Activated T-helper 2 cell treated with anti-CD3 and anti-CD28 coated beads, Interferon-gamma antibody, Interleukin-2, Interleukin-4, amounts not matched to agents 10 μg/mL and 5 μg/mL and 100 μg/mL, durations not matched to agents 14 hours and 24 hours and 36 hours (primary cell): ENCODE measurements around the gene RASSF8. TPM values are rescaled to one million over a fixed set of nuclear protein-coding genes. Genes with fewer than 3 reads are reported as not detected.

ENCODE experiments used
- DNase-seq: peaks from one replicate; pipeline ENCODE4 v3.0.0; 2021; ENCODE audit warnings: low spot score
- H3K27ac Mint-ChIP-seq: one replicate; pipeline ENCODE4 v1.8.0; 2021; ENCODE audit warnings: mixed read lengths
- H3K27me3 Mint-ChIP-seq: one replicate; pipeline ENCODE4 v1.8.0; 2021; ENCODE audit warnings: low read depth, mixed read lengths
- H3K36me3 Mint-ChIP-seq: one replicate; pipeline ENCODE4 v1.8.0; 2021; ENCODE audit warnings: low read depth, mixed read lengths
- H3K4me1 Mint-ChIP-seq: one replicate; pipeline ENCODE4 v1.8.0; 2021; ENCODE audit warnings: low read depth, mixed read lengths
- H3K4me3 Mint-ChIP-seq: one replicate; pipeline ENCODE4 v1.8.0; 2021; ENCODE audit warnings: low read depth, mild to moderate bottlenecking, moderate library complexity, mixed read lengths
- H3K9me3 Mint-ChIP-seq: one replicate; pipeline ENCODE4 v1.8.0; 2021; ENCODE audit warnings: mixed read lengths
- intact Hi-C: fragments of 100-400 bp; cut with micrococcal nuclease; formaldehyde crosslinking; loops from one replicate; pipeline ENCODE4 v1.15.1; 2023
- total RNA-seq: library from RNA; stranded (reverse); gene quantifications from 2 replicates; pipeline ENCODE4 v1.2.3, GENCODE V29; 2022

Gene RASSF8
- total RNA-seq, 1 donor from 2014 or later = 0.16 TPM

GRCh38 chr12:26003065-26003464, 44.6 kb downstream of the RASSF8 start:
- H3K36me3 Mint-ChIP-seq = no peaks in the 10 kb centered on the region
- H3K4me1 Mint-ChIP-seq = no peaks in the 10 kb centered on the region
- DNase-seq = no peak
- peaks cover 5% of the 10 kb centered on the region for H3K9me3 Mint-ChIP-seq
- H3K27ac Mint-ChIP-seq = no peak overlapping the region
- no peaks in the 10 kb centered on the region for H3K27me3 Mint-ChIP-seq
- no peak overlapping the region for H3K4me3 Mint-ChIP-seq
- intact Hi-C loops = no loop called here

- H3K36me3 Mint-ChIP-seq = no peaks in the 10 kb centered on the region
- no peaks in the 10 kb centered on the region for H3K27me3 Mint-ChIP-seq
- intact Hi-C loops = no loop called here
- H3K4me1 Mint-ChIP-seq = no peaks in the 10 kb centered on the region
- H3K27ac Mint-ChIP-seq = no peak overlapping the region
- DNase-seq = no peak
- no peak overlapping the region for H3K4me3 Mint-ChIP-seq
- H3K9me3 Mint-ChIP-seq = peaks cover 5% of the 10 kb centered on the region
These were observed 49.1 kb downstream of the RASSF8 start for GRCh38 chr12:26007566-26007965.

GRCh38 chr12:26009593-26009992, 51.1 kb downstream of the RASSF8 start:
- intact Hi-C loops = no loop called here
- H3K27ac Mint-ChIP-seq = no peak overlapping the region

GRCh38 chr12:26010293-26010821, 51.9 kb downstream of the RASSF8 start:
- Mint-ChIP-seq H3K27me3 (no peaks in the 10 kb centered on the region), H3K4me1 (no peaks in the 10 kb centered on the region), H3K27ac (no peak overlapping the region), H3K9me3 (no peaks in the 10 kb centered on the region), H3K4me3 (no peak overlapping the region), H3K36me3 (no peaks in the 10 kb centered on the region)
- intact Hi-C loops = no loop called here
- DNase-seq = no peak

More at GRCh38 chr12:26009593-26009992, 51.1 kb downstream of the RASSF8 start:
- DNase-seq = no peak
- H3K36me3 Mint-ChIP-seq = no peaks in the 10 kb centered on the region
- no peaks in the 10 kb centered on the region for H3K27me3 Mint-ChIP-seq
- no peak overlapping the region for H3K4me3 Mint-ChIP-seq
- no peaks in the 10 kb centered on the region for H3K9me3 Mint-ChIP-seq
- no peaks in the 10 kb centered on the region for H3K4me1 Mint-ChIP-seq

GRCh38 chr12:26011099-26011498, 52.6 kb downstream of the RASSF8 start:
- Mint-ChIP-seq H3K4me3 (no peak overlapping the region), H3K36me3 (no peaks in the 10 kb centered on the region), H3K27me3 (peaks cover 2% of the 10 kb centered on the region), H3K27ac (no peak overlapping the region), H3K4me1 (no peaks in the 10 kb centered on the region), H3K9me3 (no peaks in the 10 kb centered on the region)
- intact Hi-C loops = no loop called here
- DNase-seq = no peak

- Mint-ChIP-seq H3K4me1 (no peaks in the 10 kb centered on the region), H3K27ac (no peak overlapping the region), H3K4me3 (no peak overlapping the region), H3K27me3 (peaks cover 6% of the 10 kb centered on the region), H3K9me3 (no peaks in the 10 kb centered on the region), H3K36me3 (no peaks in the 10 kb centered on the region)
- no peak for DNase-seq
- intact Hi-C loops = no loop called here
These were observed 55.6 kb downstream of the RASSF8 start for GRCh38 chr12:26014085-26014484.

GRCh38 chr12:26016516-26016915, 58.0 kb downstream of the RASSF8 start:
- Mint-ChIP-seq H3K27ac (no peak overlapping the region), H3K4me1 (no peaks in the 10 kb centered on the region), H3K27me3 (peaks cover 9% of the 10 kb centered on the region), H3K36me3 (no peaks in the 10 kb centered on the region), H3K4me3 (no peak overlapping the region), H3K9me3 (no peaks in the 10 kb centered on the region)
- no peak for DNase-seq
- intact Hi-C loops = no loop called here

GRCh38 chr12:26017484-26018211, 59.2 kb downstream of the RASSF8 start:
- no peak overlapping the region for H3K4me3 Mint-ChIP-seq
- no peaks in the 10 kb centered on the region for H3K36me3 Mint-ChIP-seq
- no peaks in the 10 kb centered on the region for H3K9me3 Mint-ChIP-seq
- peaks cover 14% of the 10 kb centered on the region for H3K27me3 Mint-ChIP-seq
- DNase-seq = no peak
- intact Hi-C loops = no loop called here
- H3K27ac Mint-ChIP-seq = no peak overlapping the region
- H3K4me1 Mint-ChIP-seq = no peaks in the 10 kb centered on the region

GRCh38 chr12:26018926-26019325, 60.4 kb downstream of the RASSF8 start:
- Mint-ChIP-seq H3K4me3 (no peak overlapping the region), H3K36me3 (no peaks in the 10 kb centered on the region), H3K4me1 (no peaks in the 10 kb centered on the region), H3K9me3 (no peaks in the 10 kb centered on the region), H3K27ac (no peak overlapping the region), H3K27me3 (peaks cover 16% of the 10 kb centered on the region)
- intact Hi-C loops = no loop called here
- DNase-seq = no peak

GRCh38 chr12:26021534-26021933, 63.1 kb downstream of the RASSF8 start:
- Mint-ChIP-seq H3K4me1 (no peaks in the 10 kb centered on the region), H3K27me3 (peaks cover 11% of the 10 kb centered on the region), H3K36me3 (no peaks in the 10 kb centered on the region), H3K4me3 (no peak overlapping the region), H3K9me3 (no peaks in the 10 kb centered on the region), H3K27ac (no peak overlapping the region)
- intact Hi-C loops = no loop called here
- DNase-seq = no peak

- H3K4me3 Mint-ChIP-seq = no peak overlapping the region
- H3K36me3 Mint-ChIP-seq = no peaks in the 10 kb centered on the region
- no peak for DNase-seq
- intact Hi-C loops = no loop called here
- H3K9me3 Mint-ChIP-seq = no peaks in the 10 kb centered on the region
- H3K27me3 Mint-ChIP-seq = peaks cover 11% of the 10 kb centered on the region
- no peak overlapping the region for H3K27ac Mint-ChIP-seq
- H3K4me1 Mint-ChIP-seq = no peaks in the 10 kb centered on the region
These were observed 63.6 kb downstream of the RASSF8 start for GRCh38 chr12:26022043-26022442.

GRCh38 chr12:26026713-26027112, 68.2 kb downstream of the RASSF8 start:
- intact Hi-C loops = no loop called here
- no peaks in the 10 kb centered on the region for H3K9me3 Mint-ChIP-seq
- peaks cover 23% of the 10 kb centered on the region for H3K27me3 Mint-ChIP-seq
- DNase-seq = no peak
- no peak overlapping the region for H3K27ac Mint-ChIP-seq
- no peak overlapping the region for H3K4me3 Mint-ChIP-seq
- no peaks in the 10 kb centered on the region for H3K4me1 Mint-ChIP-seq
- H3K36me3 Mint-ChIP-seq = no peaks in the 10 kb centered on the region

- intact Hi-C loops = no loop called here
- Mint-ChIP-seq H3K9me3 (no peaks in the 10 kb centered on the region), H3K4me1 (no peaks in the 10 kb centered on the region), H3K27ac (no peak overlapping the region), H3K36me3 (no peaks in the 10 kb centered on the region), H3K4me3 (no peak overlapping the region), H3K27me3 (peaks cover 19% of the 10 kb centered on the region)
- DNase-seq = no peak
These were observed 68.9 kb downstream of the RASSF8 start for GRCh38 chr12:26027401-26027800.
